ENCODE measurements around the gene PMM1. TPM values are rescaled to one million over a fixed set of nuclear protein-coding genes. Genes with fewer than 3 reads are reported as not detected.

Gene PMM1
- total and polyA plus RNA-seq, 2 of the 13 experiments (the other 11 are each of a cell fraction or from before 2014, with no cell fraction given): 17.8 to 95.6 TPM

DNA sequence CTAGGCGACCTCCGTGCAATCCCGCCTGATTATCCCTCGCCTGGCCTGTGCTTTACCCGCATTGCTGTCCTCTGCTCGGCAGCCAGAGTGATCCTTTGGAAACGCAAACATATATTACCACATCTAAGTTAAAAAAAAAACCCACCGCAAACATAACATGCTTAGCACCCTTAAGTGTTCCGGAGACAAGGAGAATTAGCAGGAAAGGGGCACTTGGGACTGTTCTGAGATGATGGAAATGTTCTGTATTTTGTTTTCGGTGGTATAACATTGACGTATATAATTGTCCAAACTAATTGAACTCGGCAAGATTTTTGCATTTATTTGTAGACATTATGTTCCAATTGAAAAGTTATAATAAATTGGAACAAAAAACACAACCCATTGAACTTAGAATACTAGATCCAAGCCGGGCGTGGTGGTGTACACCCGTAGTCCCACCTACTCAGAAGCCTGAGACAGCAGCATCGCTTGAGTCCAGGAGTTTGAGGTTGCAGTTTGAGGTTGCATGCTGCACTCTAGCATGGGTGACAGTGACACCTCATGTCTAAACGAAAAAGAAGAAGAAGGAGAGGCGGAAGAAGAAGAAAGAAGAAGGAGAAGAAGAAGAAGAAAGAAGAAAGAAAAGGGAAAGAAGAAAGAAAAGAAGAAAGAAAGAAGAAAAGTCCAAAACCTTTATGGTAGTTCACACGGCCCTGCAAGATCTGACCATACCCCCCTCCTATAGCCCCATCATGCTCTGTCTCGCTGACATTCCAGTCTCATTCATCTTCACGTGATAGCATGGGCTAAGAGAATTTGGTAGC is 44.8 kb downstream of the PMM1 start (continued):
- TF ChIP-seq NR2F6 (IDR thresholded peaks at IDR 0.05): no peak
- no peak for TF ChIP-seq NR2F6 (CRISPR knock-in tag; IDR thresholded peaks at IDR 0.05)
- TF ChIP-seq AGO1 (IDR thresholded peaks at IDR 0.05; ENCODE audit: low read depth, low read length, poor library complexity, severe bottlenecking): no peak
- TF ChIP-seq, protein P1, sequence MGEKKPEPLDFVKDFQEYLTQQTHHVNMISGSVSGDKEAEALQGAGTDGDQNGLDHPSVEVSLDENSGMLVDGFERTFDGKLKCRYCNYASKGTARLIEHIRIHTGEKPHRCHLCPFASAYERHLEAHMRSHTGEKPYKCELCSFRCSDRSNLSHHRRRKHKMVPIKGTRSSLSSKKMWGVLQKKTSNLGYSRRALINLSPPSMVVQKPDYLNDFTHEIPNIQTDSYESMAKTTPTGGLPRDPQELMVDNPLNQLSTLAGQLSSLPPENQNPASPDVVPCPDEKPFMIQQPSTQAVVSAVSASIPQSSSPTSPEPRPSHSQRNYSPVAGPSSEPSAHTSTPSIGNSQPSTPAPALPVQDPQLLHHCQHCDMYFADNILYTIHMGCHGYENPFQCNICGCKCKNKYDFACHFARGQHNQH (CRISPR knock-in tag; IDR thresholded peaks at IDR 0.05): no peak
- TF ChIP-seq ZC3H13 (CRISPR knock-in tag; IDR thresholded peaks at IDR 0.05): no peak
- no peak for TF ChIP-seq ZNF570 (CRISPR knock-in tag; IDR thresholded peaks at IDR 0.05; ENCODE audit: borderline replicate concordance)
- TF ChIP-seq, protein P2, sequence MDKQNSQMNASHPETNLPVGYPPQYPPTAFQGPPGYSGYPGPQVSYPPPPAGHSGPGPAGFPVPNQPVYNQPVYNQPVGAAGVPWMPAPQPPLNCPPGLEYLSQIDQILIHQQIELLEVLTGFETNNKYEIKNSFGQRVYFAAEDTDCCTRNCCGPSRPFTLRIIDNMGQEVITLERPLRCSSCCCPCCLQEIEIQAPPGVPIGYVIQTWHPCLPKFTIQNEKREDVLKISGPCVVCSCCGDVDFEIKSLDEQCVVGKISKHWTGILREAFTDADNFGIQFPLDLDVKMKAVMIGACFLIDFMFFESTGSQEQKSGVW (CRISPR knock-in tag; IDR thresholded peaks at IDR 0.05; ENCODE audit: borderline replicate concordance): no peak
- no peak for TF ChIP-seq JUND (CRISPR knock-in tag; IDR thresholded peaks at IDR 0.05)
- TF ChIP-seq SSRP1 (CRISPR knock-in tag; IDR thresholded peaks at IDR 0.05): no peak
- no peak for TF ChIP-seq NPAS2 (CRISPR knock-in tag; IDR thresholded peaks at IDR 0.05; ENCODE audit: borderline replicate concordance)
- no peak for TF ChIP-seq ZNF501 (CRISPR knock-in tag; IDR thresholded peaks at IDR 0.05)
- TF ChIP-seq SNAI1 (CRISPR knock-in tag; IDR thresholded peaks at IDR 0.05; ENCODE audit: borderline replicate concordance): no peak
- no peak for TF ChIP-seq ZBTB42 (CRISPR knock-in tag; IDR thresholded peaks at IDR 0.05)
- no peak for TF ChIP-seq ZNF543 (CRISPR knock-in tag; IDR thresholded peaks at IDR 0.05)
- TF ChIP-seq NFE2L1 (CRISPR knock-in tag; IDR thresholded peaks at IDR 0.05; ENCODE audit: borderline replicate concordance): no peak
- TF ChIP-seq, protein P3, sequence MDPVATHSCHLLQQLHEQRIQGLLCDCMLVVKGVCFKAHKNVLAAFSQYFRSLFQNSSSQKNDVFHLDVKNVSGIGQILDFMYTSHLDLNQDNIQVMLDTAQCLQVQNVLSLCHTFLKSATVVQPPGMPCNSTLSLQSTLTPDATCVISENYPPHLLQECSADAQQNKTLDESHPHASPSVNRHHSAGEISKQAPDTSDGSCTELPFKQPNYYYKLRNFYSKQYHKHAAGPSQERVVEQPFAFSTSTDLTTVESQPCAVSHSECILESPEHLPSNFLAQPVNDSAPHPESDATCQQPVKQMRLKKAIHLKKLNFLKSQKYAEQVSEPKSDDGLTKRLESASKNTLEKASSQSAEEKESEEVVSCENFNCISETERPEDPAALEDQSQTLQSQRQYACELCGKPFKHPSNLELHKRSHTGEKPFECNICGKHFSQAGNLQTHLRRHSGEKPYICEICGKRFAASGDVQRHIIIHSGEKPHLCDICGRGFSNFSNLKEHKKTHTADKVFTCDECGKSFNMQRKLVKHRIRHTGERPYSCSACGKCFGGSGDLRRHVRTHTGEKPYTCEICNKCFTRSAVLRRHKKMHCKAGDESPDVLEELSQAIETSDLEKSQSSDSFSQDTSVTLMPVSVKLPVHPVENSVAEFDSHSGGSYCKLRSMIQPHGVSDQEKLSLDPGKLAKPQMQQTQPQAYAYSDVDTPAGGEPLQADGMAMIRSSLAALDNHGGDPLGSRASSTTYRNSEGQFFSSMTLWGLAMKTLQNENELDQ (CRISPR knock-in tag; IDR thresholded peaks at IDR 0.05; ENCODE audit: borderline replicate concordance): no peak
- no peak for TF ChIP-seq FOSL2 (CRISPR knock-in tag; IDR thresholded peaks at IDR 0.05)
- TF ChIP-seq, protein P4, sequence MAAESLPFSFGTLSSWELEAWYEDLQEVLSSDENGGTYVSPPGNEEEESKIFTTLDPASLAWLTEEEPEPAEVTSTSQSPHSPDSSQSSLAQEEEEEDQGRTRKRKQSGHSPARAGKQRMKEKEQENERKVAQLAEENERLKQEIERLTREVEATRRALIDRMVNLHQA (CRISPR knock-in tag; IDR thresholded peaks at IDR 0.05): no peak
- no peak for TF ChIP-seq ZFP36L2 (CRISPR knock-in tag; IDR thresholded peaks at IDR 0.05)
- TF ChIP-seq ZNF546 (CRISPR knock-in tag; conservative IDR thresholded peaks at IDR 0.05): 0 out of 2 replicates have a peak, but pooled peaks have one; percentile 7
- no peak for TF ChIP-seq KAT8 (CRISPR knock-in tag; IDR thresholded peaks at IDR 0.05)
- no peak for TF ChIP-seq ATM (IDR thresholded peaks at IDR 0.05; ENCODE audit: borderline replicate concordance)
- TF ChIP-seq ZBTB7A (CRISPR knock-in tag; IDR thresholded peaks at IDR 0.05): no peak
- TF ChIP-seq, protein P5, sequence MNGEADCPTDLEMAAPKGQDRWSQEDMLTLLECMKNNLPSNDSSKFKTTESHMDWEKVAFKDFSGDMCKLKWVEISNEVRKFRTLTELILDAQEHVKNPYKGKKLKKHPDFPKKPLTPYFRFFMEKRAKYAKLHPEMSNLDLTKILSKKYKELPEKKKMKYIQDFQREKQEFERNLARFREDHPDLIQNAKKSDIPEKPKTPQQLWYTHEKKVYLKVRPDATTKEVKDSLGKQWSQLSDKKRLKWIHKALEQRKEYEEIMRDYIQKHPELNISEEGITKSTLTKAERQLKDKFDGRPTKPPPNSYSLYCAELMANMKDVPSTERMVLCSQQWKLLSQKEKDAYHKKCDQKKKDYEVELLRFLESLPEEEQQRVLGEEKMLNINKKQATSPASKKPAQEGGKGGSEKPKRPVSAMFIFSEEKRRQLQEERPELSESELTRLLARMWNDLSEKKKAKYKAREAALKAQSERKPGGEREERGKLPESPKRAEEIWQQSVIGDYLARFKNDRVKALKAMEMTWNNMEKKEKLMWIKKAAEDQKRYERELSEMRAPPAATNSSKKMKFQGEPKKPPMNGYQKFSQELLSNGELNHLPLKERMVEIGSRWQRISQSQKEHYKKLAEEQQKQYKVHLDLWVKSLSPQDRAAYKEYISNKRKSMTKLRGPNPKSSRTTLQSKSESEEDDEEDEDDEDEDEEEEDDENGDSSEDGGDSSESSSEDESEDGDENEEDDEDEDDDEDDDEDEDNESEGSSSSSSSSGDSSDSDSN (CRISPR knock-in tag; IDR thresholded peaks at IDR 0.05): no peak
- no peak for TF ChIP-seq RFXAP (CRISPR knock-in tag; IDR thresholded peaks at IDR 0.05; ENCODE audit: borderline replicate concordance)

All from HepG2 (cell line).